Measurements from ENCODE around the gene KPRP. TPM values are rescaled to one million over a fixed set of nuclear protein-coding genes. Genes with fewer than 3 reads are reported as not detected.

Gene KPRP
- total and polyA plus RNA-seq, 2 donors: 0.21 TPM; not detected in 1

- 56% methylated on average over 3 of the region's 3 CpGs for WGBS
- no peaks in the 10 kb centered on the region for H3K4me1 ChIP-seq (ENCODE audit: control insufficient read depth in 2 of 2, insufficient read depth in 2 of 2, low read length in 2 of 2)
Observed at GRCh38 chr1:152796421-152796820, 38.6 kb downstream of the KPRP start, which contains the start of gene LCE1D. Gene LCE1D, plus strand, starts transcription at chr1:152796721. Its CDS starts 1,074 bp downstream, at chr1:152797795.

GRCh38 chr1:152801333-152801732, 43.5 kb downstream of the KPRP start:
- Histone ChIP-seq H3K36me3 (ENCODE audit: control insufficient read depth in 2 of 2, insufficient read depth in 2 of 2, low read length in 1 of 2) (no peaks in the 10 kb centered on the region), H3K9me3 (ENCODE audit: control insufficient read depth in 2 of 2, insufficient read depth in 1 of 2, low read length in 1 of 2) (no peaks in the 10 kb centered on the region), H3K27me3 (ENCODE audit: control insufficient read depth in 2 of 2, insufficient read depth in 1 of 2, low read length in 1 of 2) (no peaks in the 10 kb centered on the region), H3K4me1 (ENCODE audit: control insufficient read depth in 2 of 2, insufficient read depth in 2 of 2, low read length in 2 of 2) (no peaks in the 10 kb centered on the region), H3K4me3 (ENCODE audit: low read length in 2 of 2) (no peak overlapping the region), H3K27ac (ENCODE audit: low read depth in 1 of 2, low read length in 1 of 2) (no peak overlapping the region)
- 80% methylated on average over 1 of the region's 1 CpG for WGBS
- DNase-seq (ENCODE audit: low read depth in 6 of 9, low spot score in 9 of 9): no peak

More at GRCh38 chr1:152796421-152796820, 38.6 kb downstream of the KPRP start, which contains the start of gene LCE1D:
- Histone ChIP-seq H3K27me3 (ENCODE audit: control insufficient read depth in 2 of 2, insufficient read depth in 1 of 2, low read length in 1 of 2) (no peaks in the 10 kb centered on the region), H3K4me3 (ENCODE audit: low read length in 2 of 2) (no peak within 1 kb of the TSS), H3K9me3 (ENCODE audit: control insufficient read depth in 2 of 2, insufficient read depth in 1 of 2, low read length in 1 of 2) (no peaks in the 10 kb centered on the region), H3K27ac (ENCODE audit: low read depth in 1 of 2, low read length in 1 of 2) (no peak within 1 kb of the TSS), H3K36me3 (ENCODE audit: control insufficient read depth in 2 of 2, insufficient read depth in 2 of 2, low read length in 1 of 2) (no peaks in the 10 kb centered on the region)
- no peak for DNase-seq (ENCODE audit: low read depth in 6 of 9, low spot score in 9 of 9)

- Histone ChIP-seq H3K9me3 (ENCODE audit: control insufficient read depth in 2 of 2, insufficient read depth in 1 of 2, low read length in 1 of 2) (no peaks in the 10 kb centered on the region), H3K4me1 (ENCODE audit: control insufficient read depth in 2 of 2, insufficient read depth in 2 of 2, low read length in 2 of 2) (no peaks in the 10 kb centered on the region), H3K36me3 (ENCODE audit: control insufficient read depth in 2 of 2, insufficient read depth in 2 of 2, low read length in 1 of 2) (no peaks in the 10 kb centered on the region), H3K27ac (ENCODE audit: low read depth in 1 of 2, low read length in 1 of 2) (no peak within 1 kb of the TSS), H3K4me3 (ENCODE audit: low read length in 2 of 2) (no peak within 1 kb of the TSS), H3K27me3 (ENCODE audit: control insufficient read depth in 2 of 2, insufficient read depth in 1 of 2, low read length in 1 of 2) (no peaks in the 10 kb centered on the region)
- WGBS: 62% methylated on average over 3 of the region's 3 CpGs
- DNase-seq (ENCODE audit: low read depth in 6 of 9, low spot score in 9 of 9): no peak
Observed at GRCh38 chr1:152806576-152806975, 48.8 kb downstream of the KPRP start, which contains the start of gene LCE1C. Gene LCE1C, minus strand, starts transcription at chr1:152806651. Its CDS starts 1,173 bp downstream, at chr1:152805478.

GRCh38 chr1:152811050-152811449, 53.2 kb downstream of the KPRP start:
- Histone ChIP-seq H3K4me3 (ENCODE audit: low read length in 2 of 2) (no peak overlapping the region), H3K4me1 (ENCODE audit: control insufficient read depth in 2 of 2, insufficient read depth in 2 of 2, low read length in 2 of 2) (no peaks in the 10 kb centered on the region), H3K9me3 (ENCODE audit: control insufficient read depth in 2 of 2, insufficient read depth in 1 of 2, low read length in 1 of 2) (no peaks in the 10 kb centered on the region), H3K27me3 (ENCODE audit: control insufficient read depth in 2 of 2, insufficient read depth in 1 of 2, low read length in 1 of 2) (no peaks in the 10 kb centered on the region), H3K36me3 (ENCODE audit: control insufficient read depth in 2 of 2, insufficient read depth in 2 of 2, low read length in 1 of 2) (no peaks in the 10 kb centered on the region), H3K27ac (ENCODE audit: low read depth in 1 of 2, low read length in 1 of 2) (no peak overlapping the region)
- no peak for DNase-seq (ENCODE audit: low read depth in 6 of 9, low spot score in 9 of 9)
- 94% methylated on average over 2 of the region's 2 CpGs for WGBS

Other genes with a start within 250 kb of the KPRP start
- gene LCE5A, start 247.2 kb upstream of the KPRP start, total RNA-seq: not detected
- gene LCE5A, start 247.2 kb upstream of the KPRP start, polyA plus RNA-seq: 0.43 TPM
- not detected for gene CRCT1, start 243.5 kb upstream of the KPRP start, total RNA-seq
- 3.5 TPM for gene CRCT1, start 243.5 kb upstream of the KPRP start, polyA plus RNA-seq
- not detected for gene LCE3E, start 191.2 kb upstream of the KPRP start, total RNA-seq
- gene LCE3E, start 191.2 kb upstream of the KPRP start, polyA plus RNA-seq: 6.2 TPM
- not detected for gene LCE3D, start 177.5 kb upstream of the KPRP start, total RNA-seq
- 15.7 TPM for gene LCE3D, start 177.5 kb upstream of the KPRP start, polyA plus RNA-seq
- gene LCE3C, start 157.8 kb upstream of the KPRP start, total RNA-seq: not detected
- 0.66 TPM for gene LCE3C, start 157.8 kb upstream of the KPRP start, polyA plus RNA-seq
- gene LCE3B, start 144.2 kb upstream of the KPRP start, total RNA-seq: not detected
- gene LCE3B, start 144.2 kb upstream of the KPRP start, polyA plus RNA-seq: not detected
- gene LCE3A, start 134.9 kb upstream of the KPRP start, total RNA-seq: not detected
- not detected for gene LCE3A, start 134.9 kb upstream of the KPRP start, polyA plus RNA-seq
- not detected for gene LCE2D, start 94.6 kb upstream of the KPRP start, total RNA-seq
- 1.3 TPM for gene LCE2D, start 94.6 kb upstream of the KPRP start, polyA plus RNA-seq
- gene LCE2C, start 82.7 kb upstream of the KPRP start, total RNA-seq: not detected
- 1.7 TPM for gene LCE2C, start 82.7 kb upstream of the KPRP start, polyA plus RNA-seq
- 0.09 TPM for gene LCE2B, start 71.9 kb upstream of the KPRP start, total RNA-seq
- 1.5 TPM for gene LCE2B, start 71.9 kb upstream of the KPRP start, polyA plus RNA-seq
- gene LCE2A, start 59.7 kb upstream of the KPRP start, total RNA-seq: not detected
- 1.3 TPM for gene LCE2A, start 59.7 kb upstream of the KPRP start, polyA plus RNA-seq
- not detected for gene LCE4A, start 49.9 kb upstream of the KPRP start, total RNA-seq
- not detected for gene LCE4A, start 49.9 kb upstream of the KPRP start, polyA plus RNA-seq
- gene LCE1F, start 17.1 kb downstream of the KPRP start, total RNA-seq: not detected
- gene LCE1F, start 17.1 kb downstream of the KPRP start, polyA plus RNA-seq: 0.46 TPM
- not detected for gene LCE1E, start 28.2 kb downstream of the KPRP start, total RNA-seq
- 0.30 TPM for gene LCE1E, start 28.2 kb downstream of the KPRP start, polyA plus RNA-seq
- gene LCE1D, start 38.7 kb downstream of the KPRP start, total RNA-seq: not detected
- 0.27 TPM for gene LCE1D, start 38.7 kb downstream of the KPRP start, polyA plus RNA-seq
- gene LCE1C, start 48.6 kb downstream of the KPRP start, total RNA-seq: 0.14 TPM
- gene LCE1C, start 48.6 kb downstream of the KPRP start, polyA plus RNA-seq: 3.0 TPM
- gene LCE1B, start 53.9 kb downstream of the KPRP start, total RNA-seq: not detected
- 0.68 TPM for gene LCE1B, start 53.9 kb downstream of the KPRP start, polyA plus RNA-seq
- gene LCE1A, start 69.4 kb downstream of the KPRP start, total RNA-seq: not detected
- 1.0 TPM for gene LCE1A, start 69.4 kb downstream of the KPRP start, polyA plus RNA-seq
- gene LCE6A, start 84.8 kb downstream of the KPRP start, total RNA-seq: not detected
- gene LCE6A, start 84.8 kb downstream of the KPRP start, polyA plus RNA-seq: 1.1 TPM
- gene LCE7A, start 102.0 kb downstream of the KPRP start, total RNA-seq: not detected
- gene LCE7A, start 102.0 kb downstream of the KPRP start, polyA plus RNA-seq: 0.32 TPM
- not detected for gene SMCP, start 120.3 kb downstream of the KPRP start, total RNA-seq
- gene SMCP, start 120.3 kb downstream of the KPRP start, polyA plus RNA-seq: 0.30 TPM
- gene IVL, start 150.5 kb downstream of the KPRP start, total RNA-seq: 0.57 TPM
- 16.6 TPM for gene IVL, start 150.5 kb downstream of the KPRP start, polyA plus RNA-seq
- not detected for gene SPRR5, start 189.2 kb downstream of the KPRP start, total RNA-seq
- 0.37 TPM for gene SPRR5, start 189.2 kb downstream of the KPRP start, polyA plus RNA-seq
- gene SPRR4, start 212.6 kb downstream of the KPRP start, total RNA-seq: not detected
- gene SPRR4, start 212.6 kb downstream of the KPRP start, polyA plus RNA-seq: 2.1 TPM
- not detected for gene SPRR1A, start 226.1 kb downstream of the KPRP start, total RNA-seq
- 41.1 TPM for gene SPRR1A, start 226.1 kb downstream of the KPRP start, polyA plus RNA-seq
- gene SPRR3, start 243.7 kb downstream of the KPRP start, total RNA-seq: 0.28 TPM
- 9.7 TPM for gene SPRR3, start 243.7 kb downstream of the KPRP start, polyA plus RNA-seq

All from thymus (tissue), 11 donors.